Measurements from ENCODE around the gene ARL1. TPM values are rescaled to one million over a fixed set of nuclear protein-coding genes. Genes with fewer than 3 reads are reported as not detected.

The ARL1 gene
- total RNA-seq (2016; rRNA removed; fragmentation: Illumina TruSeq; extraction: Trizol) = 114 and 123 TPM in 2 replicates
- total RNA-seq (2016; cell fraction: cytosol; rRNA removed; fragmentation: Illumina TruSeq; extraction: Trizol; ENCODE audit: low read depth) = 20.3 and 24.1 TPM in 2 replicates
- total RNA-seq (2016; cell fraction: insoluble cytoplasmic fraction; rRNA removed; fragmentation: Illumina TruSeq; extraction: Trizol) = 108 and 128 TPM in 2 replicates
- 24.8 and 32.5 TPM in 2 replicates for total RNA-seq (2016; cell fraction: membrane; rRNA removed; fragmentation: Illumina TruSeq; extraction: Trizol)
- 83.1 and 87.5 TPM in 2 replicates for total RNA-seq (2016; cell fraction: nucleus; rRNA removed; fragmentation: Illumina TruSeq; extraction: Trizol)
- polyA plus RNA-seq (2011; rRNA removed) = 62.9 and 90.9 TPM in 2 replicates
- polyA plus RNA-seq (2011; cell fraction: cytosol; rRNA removed) = 39.9 and 47.5 TPM in 2 replicates
- 26.1 and 26.2 TPM in 2 replicates for polyA plus RNA-seq (2011; cell fraction: nucleus; rRNA removed)
- 64.1 and 96.4 TPM in 2 replicates for polyA plus RNA-seq (2012)
- polyA plus RNA-seq (2016; cell fraction: cytosol; fragmentation: Illumina TruSeq; extraction: Trizol; ENCODE audit: low read depth) = 11.0 and 14.7 TPM in 2 replicates
- polyA plus RNA-seq (2016; cell fraction: insoluble cytoplasmic fraction; fragmentation: Illumina TruSeq; extraction: Trizol; ENCODE audit: low read depth) = 102 and 120 TPM in 2 replicates
- 14.7 and 15.1 TPM in 2 replicates for polyA plus RNA-seq (2016; cell fraction: membrane; fragmentation: Illumina TruSeq; extraction: Trizol; ENCODE audit: low read depth)
- polyA plus RNA-seq (2016; cell fraction: nucleus; fragmentation: Illumina TruSeq; extraction: Trizol; ENCODE audit: insufficient read depth, low read depth) = 119 and 126 TPM in 2 replicates
- polyA minus RNA-seq (2011; rRNA and poly(A)+ RNA removed; ENCODE audit: low replicate concordance) = 26.3 and 38.0 TPM in 2 replicates
- polyA minus RNA-seq (2011; cell fraction: cytosol; rRNA and poly(A)+ RNA removed) = 52.1 and 54.3 TPM in 2 replicates
- 121 and 129 TPM in 2 replicates for polyA minus RNA-seq (2011; cell fraction: nucleus; rRNA and poly(A)+ RNA removed)
- percentile 91 among the genes with signal in this experiment for Bru-seq, nascent RNA
- BruChase-seq, experiment 1, labeled RNA remaining after a 6-hour chase = percentile 92 among the genes with signal in this experiment
- percentile 94 among the genes with signal in this experiment for BruChase-seq, experiment 2, labeled RNA remaining after a 2-hour chase
- long read RNA-seq, experiment 1, transcript ARL1-201 (6 exons, 3,241 nt) = major isoform, 88 of 107 reads
- long read RNA-seq, experiment 1, partial matches to known transcripts = 4 of 107 reads
- long read RNA-seq, experiment 1, other reads (novel, unspliced or antisense) = 15 of 107 reads
- long read RNA-seq, experiment 2, partial matches to known transcripts = 4 of 111 reads
- long read RNA-seq, experiment 2, other reads (novel, unspliced or antisense) = 107 of 111 reads

- under 1% methylated on average over 52 of the region's 71 CpGs for WGBS (ENCODE audit: low lambda C conversion rate)
- Histone ChIP-seq H3K27ac (ENCODE audit: extremely low read length, insufficient read depth, low read length) (peak within 1 kb of the TSS; percentile 81), H3K9ac (ENCODE audit: insufficient read depth, low read depth, low read length) (peak within 1 kb of the TSS; percentile 91), H3K9me3 (ENCODE audit: low read length) (no peaks in the 10 kb centered on the region), H3K27me3 (ENCODE audit: control insufficient read depth in 1 of 2, insufficient read depth in 2 of 2, low read length in 2 of 2) (no peaks in the 10 kb centered on the region; a peak in 1 of 5 replicates), H3K36me3 (replicated peaks in 1 of 2; ENCODE audit: control insufficient read depth in 1 of 2, insufficient read depth in 2 of 2, low read length in 2 of 2) (peaks cover 0 to 8% of the 10 kb centered on the region in 2 experiments; a peak in 2 of 5 replicates), H3K4me2 (ENCODE audit: low read depth, low read length) (peak within 1 kb of the TSS; percentile 80), H3K4me3 (replicated peaks in 1 of 3; ENCODE audit: insufficient read depth in 1 of 3, low read depth in 2 of 3, low read length in 3 of 3) (peak within 1 kb of the TSS; percentile 71 to 93 (median 91)), H3K4me1 (ENCODE audit: insufficient read depth, low read length) (peaks cover 26% of the 10 kb centered on the region), H3K79me2 (ENCODE audit: insufficient read depth, low read length) (peaks cover 46% of the 10 kb centered on the region), H4K20me1 (ENCODE audit: insufficient read depth, low read length) (0 out of 2 replicates have a peak, but pooled peaks cover 3% of the 10 kb centered on the region), H2AFZ (ENCODE audit: low read length) (peak within 1 kb of the TSS; percentile 70)
- CTCF ChIA-PET (ENCODE audit: low intra/inter-chr PET ratio, low total read pairs) = no interaction called here
- in situ Hi-C loops (cut with HindIII; ENCODE audit: extremely low pct_ligation_motif_present, low pct_unique_long_range_greater_than_20kb) (loop anchor here (25.0 kb wide), 1 partner anchor 355 kb away; no protein-coding TSS in a partner anchor), intact Hi-C loops (cut with micrococcal nuclease; ENCODE audit: unreplicated experiment) (loop anchor here (5.0 kb wide), 1 partner anchor 425 kb away; the partner anchor contains the start of gene GNPTAB)
- POLR2A ChIA-PET = interaction anchor here (0.7 to 1.5 kb wide), 3 partner anchors 9 to 291 kb away, joined by 3 to 5 read pairs (median 4); no protein-coding TSS in a partner anchor
- DNase-seq (ENCODE audit: low spot score) (peak; percentile 79), FAIRE-seq (no peak), ATAC-seq (peak; percentile 94)
- no TSS peak for BruUV-seq (replicated peaks)
- TF ChIP-seq FOXP4 (CRISPR knock-in tag; IDR thresholded peaks at IDR 0.05) (0 out of 2 replicates have a peak, but pooled peaks have one; percentile 12), REPIN1 (CRISPR knock-in tag; IDR thresholded peaks at IDR 0.05; ENCODE audit: borderline replicate concordance, low read depth) (peak; percentile 17; the same call in 1 of the 2 replicates), CREBL2 (CRISPR knock-in tag; IDR thresholded peaks at IDR 0.05; ENCODE audit: borderline replicate concordance) (peak; percentile 79; the same call in 1 of the 2 replicates), NFATC3 (CRISPR knock-in tag; IDR thresholded peaks at IDR 0.05) (no peak), POLR2G (IDR thresholded peaks at IDR 0.05; ENCODE audit: low read depth, low read length) (peak; percentile 96), FOXA3 (CRISPR knock-in tag; IDR thresholded peaks at IDR 0.05) (no peak), ZNF629 (CRISPR knock-in tag; conservative IDR thresholded peaks at IDR 0.05) (no peak; the same call in 1 of the 2 replicates)
- TF ChIP-seq, protein P1, sequence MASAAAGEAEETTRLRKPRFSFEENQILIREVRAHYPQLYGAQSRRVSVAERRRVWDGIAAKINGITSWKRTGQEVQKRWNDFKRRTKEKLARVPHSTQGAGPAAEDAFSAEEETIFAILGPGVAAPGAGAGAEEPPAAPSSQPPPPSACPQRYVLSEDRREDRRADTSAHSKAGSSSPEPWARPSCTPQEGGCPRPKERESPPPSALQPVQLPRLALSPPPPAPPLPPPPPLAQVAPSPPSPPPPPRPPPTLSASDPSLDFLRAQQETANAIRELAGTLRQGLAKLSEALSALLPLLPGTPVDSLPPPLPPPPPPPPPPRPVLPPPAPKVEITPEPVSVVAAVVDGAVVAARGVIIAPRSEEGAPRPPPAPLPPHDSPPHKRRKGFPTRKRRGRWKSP (CRISPR knock-in tag; IDR thresholded peaks at IDR 0.05) = peak; percentile 17; the same call in 1 of the 2 replicates
- TF ChIP-seq, protein P2, sequence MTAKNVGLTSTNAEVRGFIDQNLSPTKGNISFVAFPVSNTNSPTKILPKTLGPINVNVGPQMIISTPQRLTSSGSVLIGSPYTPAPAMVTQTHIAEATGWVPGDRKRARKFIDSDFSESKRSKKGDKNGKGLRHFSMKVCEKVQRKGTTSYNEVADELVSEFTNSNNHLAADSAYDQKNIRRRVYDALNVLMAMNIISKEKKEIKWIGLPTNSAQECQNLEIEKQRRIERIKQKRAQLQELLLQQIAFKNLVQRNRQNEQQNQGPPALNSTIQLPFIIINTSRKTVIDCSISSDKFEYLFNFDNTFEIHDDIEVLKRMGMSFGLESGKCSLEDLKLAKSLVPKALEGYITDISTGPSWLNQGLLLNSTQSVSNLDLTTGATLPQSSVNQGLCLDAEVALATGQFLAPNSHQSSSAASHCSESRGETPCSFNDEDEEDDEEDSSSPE (CRISPR knock-in tag; IDR thresholded peaks at IDR 0.05) = peak; percentile 48; the same call in 1 of the 2 replicates
- TF ChIP-seq, protein P3, sequence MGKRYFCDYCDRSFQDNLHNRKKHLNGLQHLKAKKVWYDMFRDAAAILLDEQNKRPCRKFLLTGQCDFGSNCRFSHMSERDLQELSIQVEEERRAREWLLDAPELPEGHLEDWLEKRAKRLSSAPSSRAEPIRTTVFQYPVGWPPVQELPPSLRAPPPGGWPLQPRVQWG (CRISPR knock-in tag; IDR thresholded peaks at IDR 0.05; ENCODE audit: borderline replicate concordance, low read depth) = no peak
Observed at GRCh38 chr12:101407436-101408345, at the start of gene ARL1. Gene ARL1, minus strand, starts transcription at chr12:101407772. Its CDS starts 127 bp downstream, at chr12:101407645.

Measured in HepG2 (cell line).